Transverse colon (tissue), 4 donors: Measurements from ENCODE around the gene NTF4. TPM values are rescaled to one million over a fixed set of nuclear protein-coding genes. Genes with fewer than 3 reads are reported as not detected.
A peak's percentile ranks its signal among the peaks of the same experiment; 100 is the strongest.

Experiments
- DNase-seq: peaks from one replicate; pipeline ENCODE4 v3.0.0-alpha.2; 2019
- H3K27ac ChIP-seq, 4 donors: fragments of 200-600 bp; sonication (generic); 2 replicates each; pipeline ENCODE4 v1.5.1; 2016 to 2018; ENCODE audit warnings: inconsistent platforms in 4 of 4
- H3K27me3 ChIP-seq: fragments of 200-600 bp; sonication (generic); 2 replicates; pipeline ENCODE4 v1.5.1; 2017; ENCODE audit warnings: inconsistent platforms
- H3K36me3 ChIP-seq, 4 donors: fragments of 200-600 bp; sonication (generic); 2 replicates each; pipeline ENCODE4 v1.5.1; 2017 to 2019; ENCODE audit warnings: inconsistent platforms in 4 of 4
- H3K4me1 ChIP-seq, 4 donors: fragments of 200-600 bp; sonication (generic); 2 replicates each; pipeline ENCODE4 v1.5.1; 2017 to 2020; ENCODE audit warnings: inconsistent platforms in 4 of 4
- H3K4me3 ChIP-seq, 4 donors: fragments of 200-600 bp; sonication (generic); 1 replicate in 1 of 4; 2 replicates in 3 of 4; pipeline versions ENCODE4 v1.5.1 to v1.6.1; 2017 to 2019; ENCODE audit warnings: inconsistent platforms in 4 of 4
- H3K9me3 ChIP-seq, 2 donors: fragments of 200-600 bp; sonication (generic); 2 replicates each; pipeline ENCODE4 v1.5.1; 2017 to 2019; ENCODE audit warnings: inconsistent platforms in 2 of 2
- CTCF ChIP-seq, 5 experiments: fragments of 200-600 bp in 3 of 5; fragments of 450-650 bp in 2 of 5; sonication (generic) in 3 of 5; IDR thresholded peaks; 1 replicate in 2 of 5; 2 replicates in 3 of 5; pipeline ENCODE4 v1.5.1; 2016 to 2017; ENCODE audit warnings: antibody characterized with exemption in 5 of 5, inconsistent platforms in 3 of 5, mild to moderate bottlenecking in 2 of 5, moderate library complexity in 1 of 5
- EP300 ChIP-seq: sonication (generic); formaldehyde crosslinking; IDR thresholded peaks from one replicate; pipeline ENCODE4 v1.6.1; 2017; ENCODE audit warnings: antibody characterized with exemption, low read depth
- POLR2A ChIP-seq: fragments of 450-650 bp; IDR thresholded peaks from one replicate; pipeline ENCODE4 v1.6.1; 2016; ENCODE audit warnings: antibody characterized with exemption, mild to moderate bottlenecking, moderate library complexity
- POLR2AphosphoS5 ChIP-seq, 3 donors: sonication (generic); formaldehyde crosslinking; IDR thresholded peaks; one replicate each; pipeline ENCODE4 v1.6.1; 2016; ENCODE audit warnings: antibody characterized with exemption in 3 of 3
- WGBS, 2 donors: methylation state at CpG; one replicate each; pipeline ENCODE4 v1.1.5; 2018; ENCODE audit warnings: low coverage in 1 of 2; 5-methylcytosine and 5-hydroxymethylcytosine counted together
- in situ Hi-C, 4 donors: fragments of 200-750 bp; cut with MboI; loops; one replicate each; pipeline versions ENCODE4 v1.15.0 to v1.15.1; 2017; ENCODE audit warnings: low sequenced_read_pairs in 3 of 4, low pct_ligation_motif_present in 1 of 4, low pct_unique_long_range_greater_than_20kb in 1 of 4
- intact Hi-C: fragments of 100-400 bp; cut with DNase I; formaldehyde crosslinking; loops from one replicate; pipeline ENCODE4 v1.15.1; 2023; ENCODE audit warnings: low total_unique reads
- total RNA-seq, 4 donors: library from RNA; depleted of rRNA; stranded (reverse); fragments of >200 nt; gene quantifications; one replicate each; pipeline ENCODE4 v1.1.0, GENCODE V29; 2016

NTF4 gene
- total RNA-seq, 4 donors from 2014 or later = not detected

DNA sequence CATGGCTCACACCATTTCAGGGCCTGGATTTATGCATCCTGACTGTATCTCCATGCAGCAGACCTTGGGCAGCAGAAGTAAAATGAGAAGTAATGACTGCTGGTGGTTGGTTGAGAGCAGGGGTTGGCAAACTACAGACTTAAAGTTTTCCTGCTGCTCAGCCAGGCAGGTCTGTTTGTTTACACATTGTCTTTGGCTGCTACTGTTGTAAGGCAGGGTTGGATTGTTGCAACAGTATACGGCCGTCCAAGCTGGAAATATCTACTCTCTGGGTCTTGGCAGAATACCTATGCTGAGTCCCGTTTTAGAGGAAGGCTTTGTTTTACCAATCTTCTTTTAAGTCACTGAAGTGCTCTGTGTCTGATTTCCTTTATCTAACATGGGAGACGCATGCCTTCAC lies 34.2 kb upstream of the NTF4 start:
- 57 to 90% methylated on average over 2 to 4 of the region's 4 CpGs for WGBS, 2 donors

DNA sequence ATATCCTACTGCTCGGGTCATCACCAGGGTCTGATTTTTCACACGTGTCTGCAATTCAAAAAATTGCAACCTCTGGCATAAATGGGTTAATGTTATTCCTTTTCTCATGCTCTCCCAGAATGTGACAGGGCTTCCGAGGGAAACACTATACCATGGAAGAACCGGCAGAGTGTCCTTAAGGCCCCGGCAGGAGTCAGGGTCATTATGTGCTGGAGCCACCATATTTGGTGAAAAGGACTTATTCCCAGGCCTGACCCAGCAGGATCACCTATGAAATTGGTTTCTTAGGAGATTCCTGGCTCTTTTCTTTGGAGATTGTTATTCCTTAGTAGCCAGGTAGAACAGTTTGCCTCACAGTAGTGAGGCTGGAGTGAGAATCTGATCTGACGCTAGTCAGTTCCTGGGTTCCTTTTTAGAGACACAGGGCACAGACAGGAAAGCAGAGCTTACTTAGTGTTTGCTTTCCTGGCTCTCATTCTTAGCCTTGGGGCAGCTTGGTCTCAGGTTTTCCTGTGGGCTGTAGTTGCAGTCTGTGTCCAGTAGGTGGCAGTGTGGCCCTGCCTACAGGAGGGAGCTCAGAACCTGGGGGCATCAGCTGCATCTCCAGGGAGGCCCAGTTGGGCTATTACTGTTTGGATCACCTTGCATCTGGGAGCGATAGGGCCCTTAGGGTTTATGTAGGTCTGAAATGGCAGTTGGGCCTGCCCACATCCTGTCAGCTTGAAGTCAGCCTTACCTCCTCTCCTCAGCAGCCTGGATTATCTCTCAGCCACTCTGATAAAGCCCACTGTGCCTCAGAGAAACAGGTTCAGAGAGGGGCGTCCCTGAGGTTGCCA lies 33.1 kb upstream of the NTF4 start:
- WGBS, 2 donors = 47 to 52% methylated on average over 3 to 8 of the region's 8 CpGs
- no peak for TF ChIP-seq POLR2A
- TF ChIP-seq POLR2AphosphoS5 (IDR thresholded peaks at IDR 0.05) = peak in 1 of 3 donors; percentile 9
- TF ChIP-seq CTCF (IDR thresholded peaks at IDR 0.05) = peak; percentile 96 to 100 (median 99)
- TF ChIP-seq EP300 = no peak
- in situ Hi-C loops (loop anchor here (10.0 to 25.0 kb wide), 3 partner anchors 47 to 115 kb away; no protein-coding TSS in a partner anchor), intact Hi-C loops (loop anchor here (5.0 kb wide), 2 partner anchors 50 to 105 kb away; no protein-coding TSS in a partner anchor)
- peaks cover 0 to 57% (median 24%) of the 10 kb centered on the region in 4 donors for H3K36me3 ChIP-seq
- no peaks in the 10 kb centered on the region for H3K27me3 ChIP-seq
- DNase-seq = peak; percentile 77
- peaks cover 0 to 3% (median 0%) of the 10 kb centered on the region in 4 donors for H3K4me1 ChIP-seq
- H3K9me3 ChIP-seq = no peaks in the 10 kb centered on the region
- H3K4me3 ChIP-seq = no peak overlapping the region
- no peak overlapping the region for H3K27ac ChIP-seq

More for the DNA sequence above, 34.2 kb upstream of the NTF4 start:
- Histone ChIP-seq H3K27me3 (no peaks in the 10 kb centered on the region), H3K4me1 (peaks cover 0 to 3% (median 0%) of the 10 kb centered on the region in 4 donors), H3K4me3 (no peak overlapping the region), H3K27ac (no peak overlapping the region), H3K9me3 (no peaks in the 10 kb centered on the region), H3K36me3 (peaks cover 0 to 63% (median 21%) of the 10 kb centered on the region in 4 donors)
- TF ChIP-seq POLR2AphosphoS5 (IDR thresholded peaks at IDR 0.05) = no peak
- no peak for TF ChIP-seq EP300
- no peak for TF ChIP-seq CTCF (IDR thresholded peaks at IDR 0.05)
- no peak for TF ChIP-seq POLR2A
- no peak for DNase-seq
- in situ Hi-C loops (loop anchor here (10.0 to 25.0 kb wide), 3 partner anchors 46 to 114 kb away; no protein-coding TSS in a partner anchor), intact Hi-C loops (loop anchor here (5.0 kb wide), 2 partner anchors 49 to 104 kb away; no protein-coding TSS in a partner anchor)

GRCh38 chr19:49094505-49095482 lies 30.2 kb upstream of the NTF4 start:
- Histone ChIP-seq H3K27me3 (no peaks in the 10 kb centered on the region), H3K4me1 (peaks cover 0 to 3% (median 0%) of the 10 kb centered on the region in 4 donors), H3K27ac (no peak overlapping the region), H3K4me3 (no peak overlapping the region), H3K36me3 (peaks cover 0 to 59% (median 29%) of the 10 kb centered on the region in 4 donors), H3K9me3 (no peaks in the 10 kb centered on the region)
- WGBS, 2 donors = 79 to 83% methylated on average over 14 to 23 of the region's 23 CpGs
- intact Hi-C loops = loop anchor here (5.0 kb wide), 2 partner anchors 53 to 108 kb away; no protein-coding TSS in a partner anchor
- TF ChIP-seq EP300 = no peak
- TF ChIP-seq POLR2AphosphoS5 (IDR thresholded peaks at IDR 0.05) = no peak
- no peak for TF ChIP-seq POLR2A
- no peak for TF ChIP-seq CTCF (IDR thresholded peaks at IDR 0.05)
- in situ Hi-C loops = loop anchor here (5.0 to 25.0 kb wide), 4 partner anchors 50 to 128 kb away; no protein-coding TSS in a partner anchor
- DNase-seq = no peak
